K562 (cell line): ENCODE data around the gene DOCK4. TPM values are rescaled to one million over a fixed set of nuclear protein-coding genes. Genes with fewer than 3 reads are reported as not detected.

Source experiments
- CREB3L1 ChIP-seq: fragments of 450-650 bp; IDR thresholded peaks from 2 replicates; pipeline ENCODE4 v1.6.1; 2014; ENCODE audit warnings: low read depth, mild to moderate bottlenecking, moderate library complexity, borderline replicate concordance
- FOSL1 ChIP-seq: fragments of 200-800 bp; sonication (Bioruptor generic); conservative IDR thresholded peaks from 2 replicates; pipeline ENCODE4 v1.6.1; 2016; ENCODE audit warnings: missing genetic modification characterization, missing compliant biosample characterization
- HDAC3 ChIP-seq: fragments of 450-650 bp; IDR thresholded peaks from 2 replicates; pipeline ENCODE4 v1.6.1; 2018; ENCODE audit warnings: borderline replicate concordance, mild to moderate bottlenecking, moderate library complexity; ENCODE audit not compliant: partially characterized antibody
- L3MBTL2 ChIP-seq: fragments of 450-650 bp; IDR thresholded peaks from 2 replicates; pipeline ENCODE4 v1.6.1; 2016; ENCODE audit warnings: mild to moderate bottlenecking, moderate library complexity
- MNT ChIP-seq, 2 experiments: fragments of 450-650 bp; conservative IDR thresholded peaks; 2 replicates each; pipeline ENCODE4 v1.6.1; 2017; ENCODE audit warnings: mild to moderate bottlenecking in 2 of 2, moderate library complexity in 2 of 2
- NCOA6 ChIP-seq: fragments of 450-650 bp; IDR thresholded peaks from 2 replicates; pipeline ENCODE4 v1.6.1; 2017; ENCODE audit warnings: mild to moderate bottlenecking
- PTRF ChIP-seq: fragments of 450-650 bp; IDR thresholded peaks from 2 replicates; pipeline ENCODE4 v1.6.1; 2016; ENCODE audit warnings: mild to moderate bottlenecking, missing genetic modification characterization, missing compliant biosample characterization
- ZNF146 ChIP-seq: IDR thresholded peaks from one replicate; pipeline ENCODE4 v1.6.1; 2018; ENCODE audit warnings: missing compliant biosample characterization; ENCODE audit not compliant: unreplicated experiment
- ZNF232 ChIP-seq: sonication (generic); formaldehyde crosslinking; IDR thresholded peaks from 2 replicates; pipeline ENCODE4 v1.8.0; 2022; ENCODE audit warnings: mild to moderate bottlenecking, missing genetic modification reagents
- ZNF318 ChIP-seq, 2 experiments: fragments of 450-650 bp; IDR thresholded peaks; 2 replicates each; pipeline ENCODE4 v1.6.1; 2016; ENCODE audit warnings: mild to moderate bottlenecking in 2 of 2, borderline replicate concordance in 1 of 2, low read depth in 1 of 2, moderate library complexity in 1 of 2
- ZNF324 ChIP-seq: fragments of 250-450 bp; sonication (Bioruptor Pico); IDR thresholded peaks from 2 replicates; pipeline ENCODE4 v1.4.0; 2020; ENCODE audit warnings: mild to moderate bottlenecking
- polyA plus RNA-seq, 8 experiments: library from polyadenylated mRNA; depleted of rRNA in 4 of 8; stranded (reverse) in 5 of 8; unstranded in 3 of 8; fragments of >200 nt; fragmentation: Nextera tagmentation in 2 of 8; fragmentation: Illumina TruSeq in 1 of 8; extraction: Ambion mirVana in 2 of 8; extraction: Trizol in 1 of 8; gene quantifications; 2 replicates each; pipeline versions ENCODE4 v1.2.1 to v1.2.3, GENCODE V29; 2011 to 2014; ENCODE audit warnings: inconsistent platforms in 1 of 8, missing spikeins in 1 of 8
- total RNA-seq, 7 experiments: library from RNA; depleted of rRNA in 6 of 7; stranded (reverse); fragments of >200 nt in 6 of 7; fragmentation: Illumina TruSeq in 2 of 7; extraction: Trizol in 2 of 7; gene quantifications; 2 replicates each; pipeline versions ENCODE4 v1.2.1 to v1.2.3, GENCODE V29; 2011 to 2021; ENCODE audit warnings: low replicate concordance in 1 of 7
- TF ChIP-seq, protein P1 (sequence below): fragments of 200-400 bp; formaldehyde crosslinking; IDR thresholded peaks from 2 replicates; pipeline ENCODE4 v1.6.1; 2017; ENCODE audit warnings: mild to moderate bottlenecking, low read depth, low read length, moderate library complexity

The DOCK4 gene
- total and polyA plus RNA-seq, 9 of the 15 experiments (the other 6 are each of a cell fraction or from before 2014, with no cell fraction given): 0.42 to 5.7 (median 2.3) TPM

GRCh38 chr7:111735661-111736551 lies 470.3 kb downstream of the DOCK4 start (continued):
- no peak for TF ChIP-seq ZNF318 (IDR thresholded peaks at IDR 0.05; ENCODE audit: borderline replicate concordance in 1 of 2, low read depth in 1 of 2)
- TF ChIP-seq PTRF (tag): no peak
- TF ChIP-seq, protein P1, sequence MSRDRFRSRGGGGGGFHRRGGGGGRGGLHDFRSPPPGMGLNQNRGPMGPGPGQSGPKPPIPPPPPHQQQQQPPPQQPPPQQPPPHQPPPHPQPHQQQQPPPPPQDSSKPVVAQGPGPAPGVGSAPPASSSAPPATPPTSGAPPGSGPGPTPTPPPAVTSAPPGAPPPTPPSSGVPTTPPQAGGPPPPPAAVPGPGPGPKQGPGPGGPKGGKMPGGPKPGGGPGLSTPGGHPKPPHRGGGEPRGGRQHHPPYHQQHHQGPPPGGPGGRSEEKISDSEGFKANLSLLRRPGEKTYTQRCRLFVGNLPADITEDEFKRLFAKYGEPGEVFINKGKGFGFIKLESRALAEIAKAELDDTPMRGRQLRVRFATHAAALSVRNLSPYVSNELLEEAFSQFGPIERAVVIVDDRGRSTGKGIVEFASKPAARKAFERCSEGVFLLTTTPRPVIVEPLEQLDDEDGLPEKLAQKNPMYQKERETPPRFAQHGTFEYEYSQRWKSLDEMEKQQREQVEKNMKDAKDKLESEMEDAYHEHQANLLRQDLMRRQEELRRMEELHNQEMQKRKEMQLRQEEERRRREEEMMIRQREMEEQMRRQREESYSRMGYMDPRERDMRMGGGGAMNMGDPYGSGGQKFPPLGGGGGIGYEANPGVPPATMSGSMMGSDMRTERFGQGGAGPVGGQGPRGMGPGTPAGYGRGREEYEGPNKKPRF: no peak
- TF ChIP-seq HDAC3: peak; percentile 51
- TF ChIP-seq NCOA6: no peak
- TF ChIP-seq FOSL1 (tag): peak; percentile 73; the same call in 1 of the 2 replicates
- 0 out of 2 replicates have a peak, but pooled peaks have one; percentile 14 for TF ChIP-seq ZNF232 (CRISPR knock-in tag)
- no peak for TF ChIP-seq ZNF324 (CRISPR knock-in tag)
- TF ChIP-seq L3MBTL2: no peak
- TF ChIP-seq ZNF146 (CRISPR knock-in tag): no peak
- TF ChIP-seq MNT (conservative IDR thresholded peaks at IDR 0.05): peak; percentile 29 to 41; a peak in 1 of 4 replicates
- TF ChIP-seq CREB3L1: 0 out of 2 replicates have a peak, but pooled peaks have one; percentile 21
